ENCODE data around the gene IL6R. TPM values are rescaled to one million over a fixed set of nuclear protein-coding genes. Genes with fewer than 3 reads are reported as not detected.

Gene IL6R
- total and polyA plus RNA-seq, 2 experiments from 2014 or later = 35.1 to 38.5 TPM

DNA sequence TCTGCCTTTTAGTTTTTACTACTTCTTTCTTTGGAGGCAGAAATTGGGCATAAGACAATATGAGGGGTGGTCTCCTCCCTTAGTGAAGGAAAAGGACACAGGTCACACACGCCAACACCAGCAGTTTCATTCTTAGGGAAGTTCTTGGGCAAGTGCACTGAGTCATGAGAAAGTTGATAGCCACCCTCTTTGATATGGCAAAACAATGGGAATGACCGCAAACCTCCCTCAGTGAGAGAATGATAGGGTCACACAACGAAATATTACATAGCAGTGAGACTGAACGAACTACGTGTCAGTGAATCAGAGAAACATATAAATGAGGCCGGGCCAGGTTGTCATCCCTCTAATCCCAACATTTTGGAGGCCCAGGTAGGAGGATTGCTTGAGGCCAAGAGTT lies 20.0 kb downstream of the IL6R start:
- H3K36me3 ChIP-seq (replicated peaks; ENCODE audit: insufficient read depth, low read depth) = no peaks in the 10 kb centered on the region
- H3K27me3 ChIP-seq = no peaks in the 10 kb centered on the region
- H4K20me1 ChIP-seq (ENCODE audit: insufficient read depth, poor library complexity, severe bottlenecking) = no peaks in the 10 kb centered on the region
- H3K4me2 ChIP-seq = no peak overlapping the region
- no peaks in the 10 kb centered on the region for H3K9me2 ChIP-seq (replicated peaks; ENCODE audit: insufficient read depth)
- H3K4me3 ChIP-seq = no peak overlapping the region
- H3K27ac ChIP-seq = no peak overlapping the region
- peaks cover 31% of the 10 kb centered on the region for H3K4me1 ChIP-seq (ENCODE audit: insufficient read depth)
- WGBS (ENCODE audit: low lambda C conversion rate, missing lambda C conversion rate) = 79% methylated on average over 6 of the region's 6 CpGs
- no peaks in the 10 kb centered on the region for H3K9me3 ChIP-seq (ENCODE audit: low read depth)
- no peak overlapping the region for H2AFZ ChIP-seq
- no peak for DNase-seq (ENCODE audit: low spot score)
- peaks cover 15% of the 10 kb centered on the region for H3K79me2 ChIP-seq
- TF ChIP-seq, protein P1, sequence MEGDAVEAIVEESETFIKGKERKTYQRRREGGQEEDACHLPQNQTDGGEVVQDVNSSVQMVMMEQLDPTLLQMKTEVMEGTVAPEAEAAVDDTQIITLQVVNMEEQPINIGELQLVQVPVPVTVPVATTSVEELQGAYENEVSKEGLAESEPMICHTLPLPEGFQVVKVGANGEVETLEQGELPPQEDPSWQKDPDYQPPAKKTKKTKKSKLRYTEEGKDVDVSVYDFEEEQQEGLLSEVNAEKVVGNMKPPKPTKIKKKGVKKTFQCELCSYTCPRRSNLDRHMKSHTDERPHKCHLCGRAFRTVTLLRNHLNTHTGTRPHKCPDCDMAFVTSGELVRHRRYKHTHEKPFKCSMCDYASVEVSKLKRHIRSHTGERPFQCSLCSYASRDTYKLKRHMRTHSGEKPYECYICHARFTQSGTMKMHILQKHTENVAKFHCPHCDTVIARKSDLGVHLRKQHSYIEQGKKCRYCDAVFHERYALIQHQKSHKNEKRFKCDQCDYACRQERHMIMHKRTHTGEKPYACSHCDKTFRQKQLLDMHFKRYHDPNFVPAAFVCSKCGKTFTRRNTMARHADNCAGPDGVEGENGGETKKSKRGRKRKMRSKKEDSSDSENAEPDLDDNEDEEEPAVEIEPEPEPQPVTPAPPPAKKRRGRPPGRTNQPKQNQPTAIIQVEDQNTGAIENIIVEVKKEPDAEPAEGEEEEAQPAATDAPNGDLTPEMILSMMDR (IDR thresholded peaks at IDR 0.05; ENCODE audit: poor library complexity) = no peak
- no peak for TF ChIP-seq EZH2 (IDR thresholded peaks at IDR 0.05; ENCODE audit: borderline replicate concordance)
- no peak for TF ChIP-seq EZH2phosphoT487 (IDR thresholded peaks at IDR 0.05; ENCODE audit: low read depth, severe bottlenecking, unreplicated experiment)

DNA sequence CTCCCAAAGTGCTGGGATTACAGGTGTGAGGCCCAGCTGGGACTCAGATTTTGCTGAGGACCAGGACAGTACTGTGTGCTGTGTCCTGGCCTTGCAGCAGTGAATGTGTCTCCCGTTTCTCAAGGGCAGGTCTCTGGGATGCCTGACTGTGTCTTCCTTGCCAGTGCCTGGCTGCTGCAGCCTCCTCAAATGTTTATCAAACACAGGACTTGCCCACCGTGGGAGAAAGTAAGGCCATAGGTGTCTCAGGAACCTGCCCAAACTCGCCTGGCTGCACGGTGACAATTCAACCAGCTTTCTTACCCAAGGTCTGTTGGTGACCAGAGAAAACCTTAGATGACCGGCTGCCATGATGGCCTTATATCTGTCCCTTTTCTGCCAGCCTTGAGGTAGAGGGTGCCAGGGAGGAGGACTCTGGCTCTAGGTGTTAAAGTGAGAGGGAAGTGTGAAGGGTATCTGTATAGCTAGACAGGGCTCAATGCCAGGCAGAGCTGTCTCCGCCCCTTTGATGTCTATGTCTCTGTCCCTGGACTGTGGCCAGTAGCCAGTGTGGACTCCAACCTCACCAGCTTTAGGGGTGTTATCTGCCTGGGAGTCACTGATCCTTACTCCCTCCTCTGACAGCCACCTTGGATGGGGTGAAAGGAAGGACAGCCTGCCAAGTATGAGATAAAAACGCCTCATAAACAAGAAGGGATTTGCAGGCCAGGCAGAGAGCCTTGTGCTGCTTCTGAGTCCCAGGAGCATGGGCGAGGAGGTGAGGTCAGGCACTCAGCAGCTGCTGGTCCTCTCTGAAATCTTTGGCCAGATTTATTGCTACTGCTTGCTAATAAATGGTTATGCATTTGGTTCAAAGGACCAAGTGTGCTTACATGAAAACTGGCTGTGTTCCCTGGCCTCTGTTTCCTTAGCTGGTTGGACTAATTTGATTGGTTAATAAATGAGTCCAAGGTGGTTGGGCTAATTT lies 22.3 kb downstream of the IL6R start:
- Histone ChIP-seq H2AFZ (no peak overlapping the region), H3K27me3 (no peaks in the 10 kb centered on the region), H3K36me3 (replicated peaks; ENCODE audit: insufficient read depth, low read depth) (no peaks in the 10 kb centered on the region), H3K9me3 (ENCODE audit: low read depth) (no peaks in the 10 kb centered on the region), H3K9me2 (replicated peaks; ENCODE audit: insufficient read depth) (no peaks in the 10 kb centered on the region), H4K20me1 (ENCODE audit: insufficient read depth, poor library complexity, severe bottlenecking) (no peaks in the 10 kb centered on the region), H3K4me1 (ENCODE audit: insufficient read depth) (peaks cover 38% of the 10 kb centered on the region), H3K79me2 (peaks cover 9% of the 10 kb centered on the region), H3K27ac (peak overlapping the region; percentile 68), H3K4me2 (no peak overlapping the region), H3K4me3 (no peak overlapping the region)
- 72% methylated on average over 8 of the region's 8 CpGs for WGBS (ENCODE audit: low lambda C conversion rate, missing lambda C conversion rate)
- TF ChIP-seq EZH2phosphoT487 (IDR thresholded peaks at IDR 0.05; ENCODE audit: low read depth, severe bottlenecking, unreplicated experiment) = no peak
- TF ChIP-seq EZH2 (IDR thresholded peaks at IDR 0.05; ENCODE audit: borderline replicate concordance) = no peak
- TF ChIP-seq, protein P1 (IDR thresholded peaks at IDR 0.05; ENCODE audit: poor library complexity) = no peak
- peak; percentile 59 for DNase-seq (ENCODE audit: low spot score)

DNA sequence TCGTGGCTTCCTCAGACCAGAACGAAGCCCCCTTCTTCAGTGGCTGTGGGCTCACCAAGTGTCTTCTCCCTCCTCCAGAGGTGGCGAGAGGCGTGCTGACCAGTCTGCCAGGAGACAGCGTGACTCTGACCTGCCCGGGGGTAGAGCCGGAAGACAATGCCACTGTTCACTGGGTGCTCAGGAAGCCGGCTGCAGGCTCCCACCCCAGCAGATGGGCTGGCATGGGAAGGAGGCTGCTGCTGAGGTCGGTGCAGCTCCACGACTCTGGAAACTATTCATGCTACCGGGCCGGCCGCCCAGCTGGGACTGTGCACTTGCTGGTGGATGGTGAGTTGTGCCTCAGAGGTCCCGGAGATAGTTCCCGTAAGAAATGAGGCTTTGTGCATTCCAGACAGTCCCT lies 24.0 kb downstream of the IL6R start:
- Histone ChIP-seq H2AFZ (no peak overlapping the region), H3K9me3 (ENCODE audit: low read depth) (no peaks in the 10 kb centered on the region), H3K4me3 (no peak overlapping the region), H4K20me1 (ENCODE audit: insufficient read depth, poor library complexity, severe bottlenecking) (no peaks in the 10 kb centered on the region), H3K36me3 (replicated peaks; ENCODE audit: insufficient read depth, low read depth) (no peaks in the 10 kb centered on the region), H3K9me2 (replicated peaks; ENCODE audit: insufficient read depth) (no peaks in the 10 kb centered on the region), H3K4me1 (ENCODE audit: insufficient read depth) (peaks cover 43% of the 10 kb centered on the region), H3K4me2 (no peak overlapping the region), H3K79me2 (peaks cover 9% of the 10 kb centered on the region), H3K27ac (no peak overlapping the region), H3K27me3 (no peaks in the 10 kb centered on the region)
- no peak for TF ChIP-seq EZH2phosphoT487 (IDR thresholded peaks at IDR 0.05; ENCODE audit: low read depth, severe bottlenecking, unreplicated experiment)
- no peak for TF ChIP-seq EZH2 (IDR thresholded peaks at IDR 0.05; ENCODE audit: borderline replicate concordance)
- TF ChIP-seq, protein P1 (IDR thresholded peaks at IDR 0.05; ENCODE audit: poor library complexity) = no peak
- no peak for DNase-seq (ENCODE audit: low spot score)
- 92% methylated on average over 14 of the region's 15 CpGs for WGBS (ENCODE audit: low lambda C conversion rate, missing lambda C conversion rate)
